NCI-H345 (cell line): ENCODE data around the gene CRYZL1.
"Not testable (repeated sequence)": the region's sequence is repeated elsewhere in the genome, so short reads cannot be mapped to it uniquely, and the experiment has no call there.

Source experiments
- DNase-seq: peaks from one replicate; lab custom pipeline; 2025; lab: John Stamatoyannopoulos, UW

CRYZL1 gene

GRCh38 chr21:33641352-33642026 lies at the start of gene CRYZL1:
Gene CRYZL1, minus strand, starts transcription at chr21:33641741. Its CDS starts 10,190 bp downstream, at chr21:33631551.
- DNase-seq: peak; percentile 100

GRCh38 chr21:33690874-33691273 lies 49.3 kb upstream of the CRYZL1 start:
- peak; percentile 31 for DNase-seq

GRCh38 chr21:33688353-33688752 lies 46.8 kb upstream of the CRYZL1 start:
- DNase-seq: no peak

- no peak for DNase-seq
Observed at GRCh38 chr21:33687634-33688033, 46.1 kb upstream of the CRYZL1 start.

- DNase-seq: no peak
Observed at GRCh38 chr21:33686386-33686785, 44.8 kb upstream of the CRYZL1 start.

- no peak for DNase-seq
Observed at GRCh38 chr21:33685613-33686197, 44.2 kb upstream of the CRYZL1 start.

DNA sequence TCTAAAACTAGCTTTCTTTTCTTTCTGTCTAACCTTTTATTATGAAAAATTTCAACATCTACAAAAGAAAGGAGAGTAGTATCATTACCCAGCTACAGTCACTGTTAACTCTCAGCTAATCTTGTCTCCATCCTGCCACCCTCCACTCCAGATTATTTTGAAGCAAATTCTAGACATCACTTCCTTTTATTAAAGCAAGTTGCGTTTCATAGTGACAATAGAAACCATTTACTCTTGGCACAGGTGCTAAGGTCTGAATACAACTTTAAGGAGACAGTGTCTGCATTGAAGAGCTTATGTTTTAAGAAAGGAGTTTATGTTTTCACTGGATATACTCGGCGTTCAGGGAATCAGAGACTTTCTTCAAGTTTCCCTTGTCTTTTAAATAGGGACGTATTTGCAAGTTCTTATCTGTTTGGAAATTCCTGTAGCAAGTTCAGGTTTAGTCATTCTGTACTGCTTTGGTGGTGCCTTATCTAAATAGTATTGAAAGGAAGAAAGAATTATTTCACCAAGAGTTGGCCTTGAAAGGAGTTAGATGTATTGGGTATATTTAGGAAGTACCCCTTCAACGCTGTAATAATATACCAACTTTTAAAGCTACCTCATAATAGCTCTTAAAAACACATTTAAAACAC lies 43.5 kb upstream of the CRYZL1 start:
- no peak for DNase-seq

- no peak for DNase-seq
Observed at GRCh38 chr21:33684068-33684467, 42.5 kb upstream of the CRYZL1 start.

DNA sequence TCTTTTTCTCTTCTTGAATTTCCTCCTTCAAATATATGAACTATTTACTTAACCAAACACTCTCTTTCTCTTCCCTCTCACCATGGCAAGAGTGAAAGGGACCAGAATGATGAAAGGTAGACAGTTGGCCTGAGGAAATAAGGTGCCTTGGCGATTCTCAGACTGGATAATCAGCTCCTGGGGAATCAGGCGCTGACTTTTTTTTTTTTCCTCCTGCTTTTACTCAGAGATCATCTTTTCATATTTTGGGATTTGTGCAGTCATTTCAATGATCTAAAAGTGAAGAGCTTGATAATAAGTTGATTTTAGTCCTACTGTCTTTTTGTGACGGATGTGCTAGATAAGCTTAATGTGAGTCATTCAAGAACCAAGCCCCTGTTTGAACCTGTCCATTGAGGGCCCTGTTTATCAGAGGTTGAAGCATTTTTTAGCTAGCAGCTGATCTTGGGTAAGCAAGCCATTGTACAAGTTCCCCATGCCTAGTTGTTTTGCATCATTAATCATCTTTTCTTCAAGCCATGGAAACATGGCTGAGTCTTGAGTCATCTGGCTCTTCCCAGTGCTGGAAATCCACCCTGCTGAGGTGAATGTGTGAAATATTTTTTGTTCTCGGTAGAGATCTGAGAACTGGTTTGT lies 41.6 kb upstream of the CRYZL1 start:
- no peak for DNase-seq

- no peak for DNase-seq
Observed at GRCh38 chr21:33680870-33681269, 39.3 kb upstream of the CRYZL1 start.

- DNase-seq: no peak
Observed at GRCh38 chr21:33677450-33677849, 35.9 kb upstream of the CRYZL1 start.

DNA sequence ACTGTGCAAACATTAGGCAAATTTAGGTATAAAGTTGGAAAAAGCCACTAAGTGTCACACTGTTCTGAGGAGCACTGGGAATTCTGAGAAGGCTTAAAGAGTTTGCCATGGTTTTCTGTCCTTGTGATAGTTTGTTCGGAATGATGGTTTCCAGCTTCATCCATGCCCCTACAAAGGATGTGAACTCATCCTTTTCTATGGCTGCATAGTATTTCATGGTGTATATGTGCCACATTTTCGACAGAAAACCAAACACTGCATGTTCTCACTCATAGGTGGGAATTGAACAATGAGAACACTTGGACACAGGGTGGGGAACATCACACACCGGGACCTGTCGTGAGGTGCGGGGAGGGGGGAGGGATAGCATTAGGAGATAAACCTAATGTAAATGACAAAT lies 35.1 kb upstream of the CRYZL1 start:
- not testable (repeated sequence) for DNase-seq

- no peak for DNase-seq
Observed at GRCh38 chr21:33674226-33674625, 32.7 kb upstream of the CRYZL1 start.

DNA sequence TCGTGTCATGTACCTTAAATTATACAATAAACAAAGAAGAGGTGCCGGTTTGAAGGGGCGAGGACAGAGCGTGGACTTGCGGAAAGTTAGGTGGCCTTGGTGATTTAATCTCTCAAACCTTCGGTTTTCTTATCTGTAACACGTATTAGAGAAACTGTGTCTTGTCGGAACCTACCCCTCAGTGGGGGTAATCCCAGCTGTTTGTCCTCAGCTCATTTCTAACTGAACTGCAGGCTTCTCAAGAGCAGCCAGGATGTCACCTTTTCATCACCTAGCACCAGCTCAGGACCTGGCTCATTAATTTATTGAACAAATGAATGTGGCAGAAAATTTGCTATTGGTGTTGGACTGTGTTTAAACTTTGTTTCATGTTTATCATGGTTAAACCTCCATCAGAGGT lies 31.9 kb upstream of the CRYZL1 start:
- no peak for DNase-seq

DNA sequence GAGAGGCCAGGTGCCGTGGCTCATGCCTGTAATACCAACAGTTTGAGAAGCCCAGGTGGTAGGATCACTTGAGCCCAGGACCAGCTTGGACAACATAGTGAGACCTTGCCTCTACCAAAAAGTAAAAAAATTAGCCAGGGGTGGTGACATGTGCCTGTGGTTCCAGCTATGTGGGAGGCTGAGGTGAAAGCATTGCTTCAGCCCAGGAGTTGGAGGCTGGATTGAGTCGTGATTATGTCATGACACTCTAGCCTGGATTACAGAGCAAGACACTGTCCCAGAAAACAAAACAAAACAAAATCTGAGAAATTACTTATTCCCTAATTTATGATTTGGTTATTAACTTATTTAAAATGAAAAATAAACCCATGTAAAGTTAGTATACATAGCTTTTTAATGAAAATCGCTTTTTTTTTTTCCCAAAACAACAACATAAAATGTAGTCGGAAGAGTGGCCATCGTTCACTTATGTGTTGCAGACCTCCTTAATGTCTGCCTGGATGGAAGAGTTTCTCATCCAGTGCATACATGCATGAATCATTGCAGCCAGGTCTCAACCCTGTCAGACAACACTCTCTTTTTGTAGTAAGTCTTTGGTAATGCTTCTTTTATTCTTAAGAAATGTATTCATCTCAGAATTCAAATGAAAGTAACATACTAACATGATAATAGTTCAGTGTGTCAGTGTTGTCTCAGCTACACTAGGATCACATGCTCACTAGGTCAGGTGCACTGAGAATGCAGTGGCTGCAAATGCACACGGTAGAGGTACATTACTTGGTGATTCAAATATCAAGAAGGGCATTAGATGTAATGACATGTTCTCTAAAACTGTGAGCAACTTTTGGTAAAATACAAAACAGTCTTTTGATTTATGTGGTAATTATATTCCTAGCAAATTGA lies 28.8 kb upstream of the CRYZL1 start:
- DNase-seq: no peak

- no peak for DNase-seq
Observed at GRCh38 chr21:33668620-33669019, 27.1 kb upstream of the CRYZL1 start.

- DNase-seq: no peak
Observed at GRCh38 chr21:33668180-33668579, 26.6 kb upstream of the CRYZL1 start.

GRCh38 chr21:33667636-33668035 lies 26.1 kb upstream of the CRYZL1 start:
- no peak for DNase-seq

GRCh38 chr21:33666153-33666552 lies 24.6 kb upstream of the CRYZL1 start:
- no peak for DNase-seq

GRCh38 chr21:33664135-33664534 lies 22.6 kb upstream of the CRYZL1 start:
- DNase-seq: no peak

- DNase-seq: no peak
Observed at GRCh38 chr21:33663241-33663640, 21.7 kb upstream of the CRYZL1 start.

- DNase-seq: no peak
Observed at GRCh38 chr21:33662046-33662445, 20.5 kb upstream of the CRYZL1 start.
